ENCODE data around the gene FCHSD2.

FCHSD2 gene

GRCh38 chr11:73160005-73160760, 18.1 kb upstream of the FCHSD2 start:
- no peak for TF ChIP-seq FOXP2 (optimal IDR thresholded peaks at IDR 0.05; ENCODE audit: borderline replicate concordance, extremely low read depth, extremely low read length, insufficient read depth)
- no peak for TF ChIP-seq REST (IDR thresholded peaks at IDR 0.05; ENCODE audit: insufficient read depth in 1 of 2, low read depth in 2 of 2, low read length in 2 of 2)
- no peak for TF ChIP-seq POLR2AphosphoS5 (IDR thresholded peaks at IDR 0.05; ENCODE audit: low read depth, low read length)
- TF ChIP-seq SIN3A (IDR thresholded peaks at IDR 0.05; ENCODE audit: borderline replicate concordance, insufficient read depth, low read length) = no peak
- TF ChIP-seq TAF1 (IDR thresholded peaks at IDR 0.05; ENCODE audit: borderline replicate concordance, insufficient read depth, low read length) = no peak

- TF ChIP-seq TAF1 (IDR thresholded peaks at IDR 0.05; ENCODE audit: borderline replicate concordance, insufficient read depth, low read length) = no peak
- TF ChIP-seq SIN3A (IDR thresholded peaks at IDR 0.05; ENCODE audit: borderline replicate concordance, insufficient read depth, low read length) = no peak
- no peak for TF ChIP-seq FOXP2 (optimal IDR thresholded peaks at IDR 0.05; ENCODE audit: borderline replicate concordance, extremely low read depth, extremely low read length, insufficient read depth)
- no peak for TF ChIP-seq REST (IDR thresholded peaks at IDR 0.05; ENCODE audit: insufficient read depth in 1 of 2, low read depth in 2 of 2, low read length in 2 of 2)
- no peak for TF ChIP-seq POLR2AphosphoS5 (IDR thresholded peaks at IDR 0.05; ENCODE audit: low read depth, low read length)
Observed at GRCh38 chr11:73159297-73159696, 17.2 kb upstream of the FCHSD2 start.

- TF ChIP-seq FOXP2 (optimal IDR thresholded peaks at IDR 0.05; ENCODE audit: borderline replicate concordance, extremely low read depth, extremely low read length, insufficient read depth) (no peak), REST (IDR thresholded peaks at IDR 0.05; ENCODE audit: insufficient read depth in 1 of 2, low read depth in 2 of 2, low read length in 2 of 2) (no peak), TAF1 (IDR thresholded peaks at IDR 0.05; ENCODE audit: borderline replicate concordance, insufficient read depth, low read length) (no peak), POLR2AphosphoS5 (IDR thresholded peaks at IDR 0.05; ENCODE audit: low read depth, low read length) (no peak), SIN3A (IDR thresholded peaks at IDR 0.05; ENCODE audit: borderline replicate concordance, insufficient read depth, low read length) (no peak)
Observed at GRCh38 chr11:73158356-73159051, 16.4 kb upstream of the FCHSD2 start.

- TF ChIP-seq TAF1 (IDR thresholded peaks at IDR 0.05; ENCODE audit: borderline replicate concordance, insufficient read depth, low read length) = no peak
- TF ChIP-seq REST (IDR thresholded peaks at IDR 0.05; ENCODE audit: insufficient read depth in 1 of 2, low read depth in 2 of 2, low read length in 2 of 2) = no peak
- no peak for TF ChIP-seq SIN3A (IDR thresholded peaks at IDR 0.05; ENCODE audit: borderline replicate concordance, insufficient read depth, low read length)
- TF ChIP-seq FOXP2 (optimal IDR thresholded peaks at IDR 0.05; ENCODE audit: borderline replicate concordance, extremely low read depth, extremely low read length, insufficient read depth) = no peak
- no peak for TF ChIP-seq POLR2AphosphoS5 (IDR thresholded peaks at IDR 0.05; ENCODE audit: low read depth, low read length)
Observed at GRCh38 chr11:73157101-73158010, 15.2 kb upstream of the FCHSD2 start.

All from PFSK-1 (cell line).